Endodermal cell (in vitro differentiated cells): ENCODE results near the gene PCGF1. TPM values are rescaled to one million over a fixed set of nuclear protein-coding genes. Genes with fewer than 3 reads are reported as not detected.

Source experiments
- DNase-seq: peaks from one replicate; pipeline ENCODE4 v3.0.0-alpha.2; 2017
- H3K27ac ChIP-seq: 2 replicates; pipeline ENCODE4 v1.5.1; 2013; ENCODE audit warnings: mild to moderate bottlenecking, low read depth, low read length, moderate library complexity
- H3K27me3 ChIP-seq: 2 replicates; pipeline ENCODE4 v1.6.1; 2013; ENCODE audit warnings: mild to moderate bottlenecking, low read length, moderate library complexity; ENCODE audit not compliant: insufficient read depth, control insufficient read depth, poor library complexity, severe bottlenecking
- H3K36me3 ChIP-seq: 2 replicates; pipeline ENCODE4 v1.7.0; 2013; ENCODE audit warnings: mild to moderate bottlenecking, low read length, moderate library complexity; ENCODE audit not compliant: control insufficient read depth, insufficient read depth
- H3K4me1 ChIP-seq: one replicate; pipeline ENCODE4 v1.7.0; 2013; ENCODE audit warnings: low read length; ENCODE audit not compliant: control insufficient read depth, insufficient read depth
- H3K4me3 ChIP-seq: 2 replicates; pipeline ENCODE4 v1.5.1; 2013; ENCODE audit warnings: mild to moderate bottlenecking, low read length, moderate library complexity
- H3K9ac ChIP-seq: 2 replicates; pipeline ENCODE4 v1.6.1; 2013; ENCODE audit warnings: mild to moderate bottlenecking, low read length, moderate library complexity; ENCODE audit not compliant: poor library complexity, severe bottlenecking; ENCODE audit errors: extremely low read depth
- H3K9me3 ChIP-seq: 2 replicates; pipeline ENCODE4 v1.6.1; 2013; ENCODE audit warnings: mild to moderate bottlenecking, low read length, moderate library complexity; ENCODE audit not compliant: control insufficient read depth
- H3K27ac Mint-ChIP-seq: 2 replicates; pipeline ENCODE4 v1.8.0; 2020; ENCODE audit warnings: mixed read lengths
- H3K27me3 Mint-ChIP-seq: 2 replicates; pipeline ENCODE4 v1.8.0; 2021; ENCODE audit warnings: mild to moderate bottlenecking, mixed read lengths; ENCODE audit not compliant: insufficient read depth
- H3K36me3 Mint-ChIP-seq: 2 replicates; pipeline ENCODE4 v1.8.0; 2020; ENCODE audit warnings: low read depth, mixed read lengths
- H3K4me1 Mint-ChIP-seq: 2 replicates; pipeline ENCODE4 v1.8.0; 2020; ENCODE audit warnings: mixed read lengths
- H3K4me3 Mint-ChIP-seq: 2 replicates; pipeline ENCODE4 v1.8.0; 2020; ENCODE audit warnings: mild to moderate bottlenecking, moderate library complexity, mixed read lengths
- H3K9me3 Mint-ChIP-seq: 2 replicates; pipeline ENCODE4 v1.8.0; 2020; ENCODE audit warnings: mild to moderate bottlenecking, mixed read lengths
- CTCF ChIP-seq: fragments of 200-600 bp; sonication (generic); conservative IDR thresholded peaks from 2 replicates; pipeline ENCODE4 v1.5.0; 2021; ENCODE audit warnings: antibody characterized with exemption, mild to moderate bottlenecking
- WGBS, 2 experiments: methylation state at CpG; one replicate each; pipeline versions ENCODE4 v1.1.5 to v1.1.7; 2013; ENCODE audit warnings: missing lambda C conversion rate in 2 of 2, mixed read lengths in 1 of 2; ENCODE audit not compliant: insufficient coverage in 1 of 2, insufficient read length in 1 of 2; 5-methylcytosine and 5-hydroxymethylcytosine counted together
- total RNA-seq, 2 donors: library from RNA; stranded (reverse); fragmentation: NEBNext Ultra II Directional in 1 of 2; extraction: Animal tissue kit (Norgen Biotek cat#: 25700) in 1 of 2; gene quantifications; 2 replicates in 1 of 2; 3 replicates in 1 of 2; pipeline ENCODE4 v1.2.1, GENCODE V29; 2021

Gene PCGF1
- total RNA-seq, 2 donors from 2014 or later, result 15.5 to 21.4 TPM

DNA sequence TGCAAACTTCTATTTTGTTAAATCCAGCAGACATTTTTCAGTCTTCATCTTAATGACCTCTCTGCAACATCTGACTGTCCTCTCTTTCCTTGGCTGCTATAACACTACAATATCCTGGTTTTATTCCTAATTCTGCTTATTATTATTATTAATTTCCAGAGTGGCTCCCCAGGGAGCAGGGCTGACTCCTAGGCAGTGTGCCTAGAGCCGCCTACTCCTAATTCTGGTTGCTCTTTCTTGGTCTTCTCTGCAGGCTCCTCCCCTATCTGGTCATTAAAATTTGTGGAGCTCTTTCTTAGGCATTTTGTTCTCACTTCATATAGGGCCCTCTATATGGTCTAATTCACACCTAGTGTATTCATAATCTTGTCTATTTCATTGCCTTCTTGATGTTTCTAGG is 35.5 kb upstream of the PCGF1 start:
- Histone ChIP-seq H3K36me3 (no peaks in the 10 kb centered on the region), H3K9ac (no peak overlapping the region), H3K27me3 (peaks cover 8% of the 10 kb centered on the region), H3K27ac (no peak overlapping the region), H3K4me1 (no peaks in the 10 kb centered on the region), H3K4me3 (no peak overlapping the region), H3K9me3 (no peaks in the 10 kb centered on the region)
- no peak for DNase-seq
- TF ChIP-seq CTCF, result no peak
- Mint-ChIP-seq H3K27ac (no peak overlapping the region), H3K27me3 (peaks cover 16% of the 10 kb centered on the region), H3K36me3 (no peaks in the 10 kb centered on the region), H3K9me3 (no peaks in the 10 kb centered on the region), H3K4me3 (no peak overlapping the region), H3K4me1 (peaks cover 14% of the 10 kb centered on the region)
- 89 to 91% methylated on average over 1 of the region's 1 CpG for WGBS, 2 experiments

- no peak overlapping the region for H3K27ac ChIP-seq
- no peak overlapping the region for H3K4me3 ChIP-seq
- H3K27me3 ChIP-seq, result no peaks in the 10 kb centered on the region
- H3K9ac ChIP-seq, result no peak overlapping the region
- Mint-ChIP-seq H3K9me3 (no peaks in the 10 kb centered on the region), H3K4me1 (peaks cover 9% of the 10 kb centered on the region), H3K4me3 (no peak overlapping the region), H3K27me3 (peaks cover 2% of the 10 kb centered on the region), H3K27ac (no peak overlapping the region), H3K36me3 (no peaks in the 10 kb centered on the region)
- H3K4me1 ChIP-seq, result no peaks in the 10 kb centered on the region
- no peak for TF ChIP-seq CTCF
- no peak for DNase-seq
- H3K9me3 ChIP-seq, result no peaks in the 10 kb centered on the region
- H3K36me3 ChIP-seq, result no peaks in the 10 kb centered on the region
- WGBS, 2 experiments, result 92 to 96% methylated on average over 5 of the region's 5 CpGs
Observed at GRCh38 chr2:74540291-74540690, 32.8 kb upstream of the PCGF1 start.

GRCh38 chr2:74538881-74539339 is 31.4 kb upstream of the PCGF1 start:
- Histone ChIP-seq H3K4me1 (no peaks in the 10 kb centered on the region), H3K27me3 (no peaks in the 10 kb centered on the region), H3K36me3 (no peaks in the 10 kb centered on the region), H3K4me3 (no peak overlapping the region), H3K27ac (no peak overlapping the region), H3K9me3 (no peaks in the 10 kb centered on the region), H3K9ac (no peak overlapping the region)
- Mint-ChIP-seq H3K36me3 (peaks cover under 1% of the 10 kb centered on the region), H3K27ac (no peak overlapping the region), H3K9me3 (no peaks in the 10 kb centered on the region), H3K27me3 (peaks cover 2% of the 10 kb centered on the region), H3K4me1 (peaks cover 9% of the 10 kb centered on the region), H3K4me3 (no peak overlapping the region)
- no peak for DNase-seq
- 93 to 94% methylated on average over 4 to 7 of the region's 7 CpGs for WGBS, 2 experiments
- no peak for TF ChIP-seq CTCF
